SK-MEL-5 (cell line): ENCODE results near the gene RNF144B. TPM values are rescaled to one million over a fixed set of nuclear protein-coding genes. Genes with fewer than 3 reads are reported as not detected.
A peak's percentile ranks its signal among the peaks of the same experiment; 100 is the strongest.
"Not testable (repeated sequence)": the region's sequence is repeated elsewhere in the genome, so short reads cannot be mapped to it uniquely, and the experiment has no call there.

Experiments used
- DNase-seq: peaks from one replicate; pipeline ENCODE4 v3.0.0-alpha.2; 2016; ENCODE audit warnings: low read depth, low spot score
- in situ Hi-C: cut with HindIII; loops from 2 replicates; pipeline ENCODE4 v1.10.0; 2016; ENCODE audit warnings: low sequenced_read_pairs, high pct_unique_total_duplicates, low pct_unique_long_range_greater_than_20kb
- total RNA-seq: library from RNA; depleted of rRNA; stranded (reverse); fragments of >200 nt; shearing (Covaris generic); gene quantifications from 2 replicates; pipeline ENCODE4 v1.2.3, GENCODE V29; 2014

The RNF144B gene
- total RNA-seq, 1 experiment from 2014 or later, result 14.3 TPM

- in situ Hi-C loops, result no loop called here
- DNase-seq, result no peak
These were observed 67.3 kb downstream of the RNF144B start for GRCh38 chr6:18454446-18454845.

GRCh38 chr6:18457065-18457737, 70.1 kb downstream of the RNF144B start:
- in situ Hi-C loops, result no loop called here

DNA sequence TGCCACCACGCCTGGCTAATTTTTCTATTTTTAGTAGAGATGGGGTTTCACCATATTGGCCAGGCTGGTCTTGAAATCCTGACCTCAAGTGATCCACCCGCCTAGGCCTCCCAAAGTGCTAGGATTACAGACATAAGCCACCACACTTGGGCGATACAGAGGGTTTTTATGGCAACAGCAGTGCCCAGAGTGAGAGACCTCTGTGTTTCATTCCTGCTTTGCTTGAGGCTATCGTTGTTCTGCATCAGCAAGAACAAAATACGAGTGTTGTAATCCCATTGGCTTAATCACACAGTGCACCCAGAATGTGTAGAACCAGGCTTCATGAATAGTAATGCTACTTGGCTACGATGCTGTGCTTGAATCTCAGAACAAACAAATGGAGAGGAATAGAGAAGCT, 70.9 kb downstream of the RNF144B start:
- DNase-seq, result peak; percentile 61
- in situ Hi-C loops, result not testable (repeated sequence)

More at GRCh38 chr6:18457065-18457737, 70.1 kb downstream of the RNF144B start:
- DNase-seq, result peak; percentile 38

DNA sequence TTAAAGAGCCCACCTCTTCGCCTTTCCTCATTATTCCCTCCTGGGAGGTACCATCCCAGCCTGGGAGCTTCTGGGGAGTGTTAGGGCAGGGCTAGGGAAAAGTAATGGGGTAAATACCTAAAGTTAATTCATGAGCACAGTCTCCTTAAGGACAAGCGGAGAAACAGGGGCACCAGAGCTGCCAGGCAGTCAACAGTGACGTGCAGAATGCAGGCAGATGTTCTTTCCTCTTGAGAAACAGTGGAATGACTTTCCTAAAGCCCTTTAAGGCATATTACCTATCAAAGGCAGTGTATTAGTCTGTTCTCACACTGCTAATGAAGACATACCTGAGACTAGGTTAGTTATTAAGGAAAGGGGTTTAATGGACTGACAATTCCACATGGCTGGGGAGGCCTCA, 76.3 kb downstream of the RNF144B start:
- DNase-seq, result no peak
- in situ Hi-C loops, result no loop called here

- no peak for DNase-seq
- in situ Hi-C loops, result no loop called here
These were observed 77.0 kb downstream of the RNF144B start for GRCh38 chr6:18464176-18464575.

DNA sequence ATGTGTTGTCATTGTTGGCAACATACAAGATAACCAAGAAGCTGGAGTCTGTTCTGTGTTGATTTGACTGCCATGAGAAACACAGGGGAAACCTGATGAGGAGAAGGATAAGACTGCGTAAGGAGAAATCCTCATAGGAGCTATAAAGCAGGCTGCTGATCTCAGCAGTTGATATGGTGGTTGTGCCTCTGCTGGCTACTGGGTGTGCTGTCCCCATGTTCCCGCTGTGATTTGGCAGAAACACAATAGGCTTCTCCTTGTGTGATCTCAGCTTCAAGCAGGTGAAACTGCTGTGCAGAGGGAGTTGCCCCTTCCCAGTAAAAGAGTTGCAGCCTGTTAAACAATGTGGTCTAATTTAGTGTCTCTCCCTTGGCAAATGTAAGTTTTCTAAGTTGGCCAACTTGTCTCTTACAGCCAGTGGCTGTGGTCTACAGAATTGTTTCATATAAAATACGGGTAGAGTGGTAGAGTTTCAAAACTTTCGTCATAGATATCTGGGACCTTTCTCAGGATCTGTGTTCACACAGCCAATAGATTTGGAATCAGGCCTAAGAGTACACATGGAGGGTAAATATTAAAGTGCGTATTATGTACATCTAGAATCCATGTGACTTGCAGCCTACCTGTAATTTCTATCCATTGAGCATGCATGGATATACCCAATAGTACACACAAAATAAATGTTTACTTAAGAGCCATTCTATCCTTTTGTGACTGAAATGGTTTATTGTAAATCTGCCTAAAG, 78.4 kb downstream of the RNF144B start:
- no peak for DNase-seq
- in situ Hi-C loops, result no loop called here

- in situ Hi-C loops, result no loop called here
- DNase-seq, result no peak
These were observed 80.8 kb downstream of the RNF144B start for GRCh38 chr6:18467741-18468502.

- peak; percentile 87 for DNase-seq
- in situ Hi-C loops, result no loop called here
These were observed 81.3 kb downstream of the RNF144B start for GRCh38 chr6:18468503-18468843.

DNA sequence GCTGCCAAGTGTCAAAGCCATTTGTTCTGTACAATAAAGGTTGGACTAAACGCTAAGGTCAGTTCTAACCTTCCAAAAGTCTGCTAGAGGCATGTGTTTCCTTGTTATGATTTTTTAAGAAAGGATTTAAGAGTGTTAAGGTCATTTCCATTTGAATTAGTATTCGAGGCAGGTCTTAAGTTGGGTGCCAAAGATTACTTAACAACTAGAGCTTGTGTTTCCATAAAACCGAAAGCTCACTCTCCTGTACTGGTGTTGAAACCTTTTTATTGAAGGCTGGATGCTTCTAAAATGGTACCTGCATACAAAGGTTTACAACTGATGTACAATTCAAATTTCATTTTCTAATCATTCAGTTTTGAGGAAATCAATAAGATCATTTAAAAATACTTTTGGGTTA, 82.4 kb downstream of the RNF144B start:
- in situ Hi-C loops, result no loop called here
- DNase-seq, result no peak

- in situ Hi-C loops, result no loop called here
- DNase-seq, result no peak
These were observed 84.2 kb downstream of the RNF144B start for GRCh38 chr6:18471232-18471964.

DNA sequence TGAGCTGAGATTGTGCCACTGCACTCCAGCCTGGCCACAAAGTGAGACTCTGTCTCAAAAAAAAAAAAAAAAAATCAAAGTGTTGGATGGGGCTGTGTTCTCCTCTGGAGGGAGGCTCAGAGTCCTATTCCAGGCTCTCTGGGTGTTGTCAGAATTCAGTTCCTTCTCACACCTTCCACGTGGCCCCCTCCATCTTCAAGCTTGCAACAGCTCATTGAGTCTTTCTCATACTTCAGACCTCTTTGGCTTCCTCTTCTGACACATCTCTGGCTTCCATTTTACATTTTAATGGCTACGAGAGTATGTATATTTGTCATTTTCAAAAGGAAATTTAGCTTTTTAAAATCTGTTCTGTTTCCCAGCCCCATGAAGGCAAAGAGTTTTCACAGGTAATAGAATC, 85.8 kb downstream of the RNF144B start:
- in situ Hi-C loops, result no loop called here
- no peak for DNase-seq

GRCh38 chr6:18473755-18474154, 86.6 kb downstream of the RNF144B start:
- no peak for DNase-seq
- in situ Hi-C loops, result no loop called here

DNA sequence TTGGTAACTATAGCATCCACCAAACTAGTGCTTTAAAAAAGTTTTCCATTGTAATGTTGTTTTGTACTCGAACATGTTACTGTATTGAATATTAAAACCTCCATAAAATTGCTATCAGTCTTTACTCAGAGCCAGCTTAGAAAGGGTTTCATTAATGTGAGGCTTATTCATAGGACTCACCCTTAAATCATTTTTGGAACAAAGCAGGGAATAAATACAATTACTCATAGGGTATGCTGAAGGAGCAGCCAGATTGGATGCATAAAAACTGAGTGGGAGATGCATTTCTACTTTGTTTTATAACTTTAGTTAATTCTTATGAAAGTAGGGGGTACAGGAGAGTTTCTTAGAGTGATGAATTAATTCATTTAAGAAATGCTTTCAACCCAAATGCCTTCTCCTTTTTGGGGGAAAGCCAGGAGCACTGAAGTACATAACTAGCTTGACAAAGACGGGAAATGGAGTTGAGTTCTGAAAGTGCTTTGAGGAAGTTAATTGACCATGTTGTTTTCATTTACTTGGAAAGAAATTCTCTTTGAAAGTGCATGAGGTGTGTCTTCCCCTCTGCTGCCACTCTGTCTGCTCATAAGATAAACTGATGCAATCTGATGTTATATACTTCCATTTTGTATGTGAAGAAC, 90.3 kb downstream of the RNF144B start:
- in situ Hi-C loops, result loop anchor here (25.0 kb wide), 1 partner anchor 90 kb away; the partner anchor contains the start of gene RNF144B

GRCh38 chr6:18478610-18479009, 91.5 kb downstream of the RNF144B start:
- no peak for DNase-seq
- in situ Hi-C loops, result loop anchor here (25.0 kb wide), 1 partner anchor 91 kb away; the partner anchor contains the start of gene RNF144B

More for the DNA sequence above, 90.3 kb downstream of the RNF144B start:
- no peak for DNase-seq

GRCh38 chr6:18481870-18482269, 94.7 kb downstream of the RNF144B start:
- in situ Hi-C loops, result loop anchor here (25.0 kb wide), 1 partner anchor 95 kb away; the partner anchor contains the start of gene RNF144B
- no peak for DNase-seq

DNA sequence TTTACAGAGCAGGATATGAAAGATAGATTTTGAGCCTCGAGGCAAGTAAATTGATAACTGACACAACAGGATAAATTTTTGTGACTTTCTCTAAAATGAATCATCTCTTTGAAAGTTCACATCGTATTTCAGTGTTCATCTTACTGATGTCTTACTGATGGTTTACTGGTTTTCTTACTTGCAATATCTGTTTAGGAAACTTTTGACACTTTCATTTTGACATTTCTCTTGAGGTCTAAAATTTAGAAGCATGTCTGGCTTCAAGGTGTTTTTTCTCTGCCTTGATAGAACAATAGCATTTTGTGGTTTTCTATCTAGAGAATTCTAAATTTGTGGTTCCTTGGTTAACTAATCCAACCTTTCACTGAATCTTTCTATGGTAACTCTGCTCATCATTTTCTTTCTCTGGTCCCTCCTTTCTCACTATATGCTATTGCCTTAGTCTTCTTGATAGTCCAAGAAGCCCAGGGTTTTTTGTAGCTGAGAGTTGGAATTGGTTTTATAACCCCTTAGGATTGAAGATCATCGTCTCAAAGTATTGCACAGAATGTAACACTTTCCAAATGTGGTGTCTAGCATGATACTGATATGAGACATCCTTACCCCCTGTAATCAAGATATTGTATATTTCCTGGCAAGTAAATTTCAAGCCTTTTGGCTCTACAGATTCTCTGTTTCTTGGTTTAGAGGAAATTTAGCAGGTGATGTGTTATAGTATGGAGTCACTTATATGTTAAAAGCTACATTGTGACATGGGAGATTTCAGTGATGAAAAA, 98.7 kb downstream of the RNF144B start:
- DNase-seq, result no peak
- in situ Hi-C loops, result loop anchor here (25.0 kb wide), 1 partner anchor 99 kb away; the partner anchor contains the start of gene RNF144B
